Memory B cell (primary cell): ENCODE measurements around the gene SLFN12L.
"Not testable (repeated sequence)": the region's sequence is repeated elsewhere in the genome, so short reads cannot be mapped to it uniquely, and the experiment has no call there.

Experiments
- ATAC-seq: fragments of 150-1000 bp; cut with Tn5 transposase; 2 replicates; pipeline ENCODE4 v1.10.0; 2021; ENCODE audit warnings: low read depth, mild to moderate bottlenecking, moderate library complexity
- DNase-seq, 2 donors: peaks; one replicate each; pipeline ENCODE4 v3.0.0; 2022; ENCODE audit warnings: low spot score in 2 of 2
- H3K27ac Mint-ChIP-seq: one replicate; pipeline ENCODE4 v1.8.0; 2022; ENCODE audit warnings: mild to moderate bottlenecking, moderate library complexity, mixed read lengths
- H3K27me3 Mint-ChIP-seq: one replicate; pipeline ENCODE4 v1.8.0; 2022; ENCODE audit warnings: mixed read lengths
- H3K36me3 Mint-ChIP-seq: one replicate; pipeline ENCODE4 v1.8.0; 2022; ENCODE audit warnings: mild to moderate bottlenecking, mixed read lengths
- H3K4me1 Mint-ChIP-seq: one replicate; pipeline ENCODE4 v1.8.0; 2022; ENCODE audit warnings: mixed read lengths
- H3K4me3 Mint-ChIP-seq: one replicate; pipeline ENCODE4 v1.8.0; 2022; ENCODE audit warnings: mild to moderate bottlenecking, moderate library complexity, mixed read lengths
- H3K9me3 Mint-ChIP-seq: one replicate; pipeline ENCODE4 v1.8.0; 2022; ENCODE audit warnings: mixed read lengths

SLFN12L gene

DNA sequence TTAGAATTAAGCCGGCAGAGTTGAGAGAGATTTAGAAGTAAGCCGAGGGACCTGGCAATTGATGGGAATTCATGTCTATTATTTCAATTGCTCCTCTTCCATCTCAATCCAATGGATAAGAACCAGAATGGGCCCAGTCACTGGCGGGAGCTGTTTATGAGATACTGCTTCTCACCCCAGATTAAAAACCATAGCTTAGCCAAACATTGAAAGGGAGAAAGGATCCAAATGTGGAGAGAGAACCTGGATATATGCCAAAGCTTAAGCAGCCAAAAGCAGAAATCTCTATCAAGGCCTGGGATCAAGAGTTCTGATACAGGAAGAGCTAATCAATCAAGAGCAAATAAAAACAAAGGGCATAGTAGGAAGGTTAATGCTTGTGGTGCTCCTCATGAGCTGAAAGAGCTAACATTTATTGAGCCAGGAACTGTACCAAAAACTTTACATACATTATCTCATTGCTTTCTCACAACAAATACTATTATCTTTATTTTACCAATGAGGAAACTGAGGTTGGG, 2.8 kb downstream of the SLFN12L start:
- ATAC-seq: no peak
- no peak for DNase-seq
- Mint-ChIP-seq H3K9me3 (no peaks in the 10 kb centered on the region), H3K27me3 (no peaks in the 10 kb centered on the region), H3K4me1 (peaks cover 13% of the 10 kb centered on the region), H3K4me3 (no peak overlapping the region), H3K27ac (no peak overlapping the region), H3K36me3 (no peaks in the 10 kb centered on the region)

DNA sequence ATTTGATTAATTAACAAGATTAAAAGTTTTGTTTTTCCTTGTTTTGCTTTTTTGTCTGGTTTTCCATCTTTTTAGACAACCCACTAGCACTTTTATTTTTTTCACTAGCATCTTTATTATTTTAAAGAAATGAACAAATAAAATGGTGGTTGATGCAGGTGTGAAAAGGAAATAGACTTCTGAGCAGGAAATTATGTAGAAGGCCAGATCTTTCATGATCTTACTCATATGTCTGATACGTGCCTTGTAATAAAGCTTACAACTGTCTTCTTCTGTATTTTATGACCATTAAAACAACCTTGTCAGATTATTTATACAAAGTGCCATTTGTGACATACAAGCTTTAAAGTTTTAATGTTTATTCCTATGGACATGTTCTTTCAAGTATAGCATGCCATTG, 6.3 kb downstream of the SLFN12L start:
- no peaks in the 10 kb centered on the region for H3K27me3 Mint-ChIP-seq
- peaks cover 3% of the 10 kb centered on the region for H3K4me1 Mint-ChIP-seq
- H3K4me3 Mint-ChIP-seq: no peak overlapping the region
- H3K36me3 Mint-ChIP-seq: no peaks in the 10 kb centered on the region
- peak overlapping the region; percentile 53 for H3K27ac Mint-ChIP-seq
- DNase-seq (no peak), ATAC-seq (no peak)
- H3K9me3 Mint-ChIP-seq: no peaks in the 10 kb centered on the region

GRCh38 chr17:35529866-35530265, 7.6 kb downstream of the SLFN12L start:
- DNase-seq (no peak), ATAC-seq (no peak)
- H3K27ac Mint-ChIP-seq: no peak overlapping the region
- H3K4me3 Mint-ChIP-seq: no peak overlapping the region
- H3K27me3 Mint-ChIP-seq: peaks cover under 1% of the 10 kb centered on the region
- H3K4me1 Mint-ChIP-seq: peaks cover 3% of the 10 kb centered on the region
- H3K9me3 Mint-ChIP-seq: peaks cover under 1% of the 10 kb centered on the region
- H3K36me3 Mint-ChIP-seq: peaks cover under 1% of the 10 kb centered on the region

DNA sequence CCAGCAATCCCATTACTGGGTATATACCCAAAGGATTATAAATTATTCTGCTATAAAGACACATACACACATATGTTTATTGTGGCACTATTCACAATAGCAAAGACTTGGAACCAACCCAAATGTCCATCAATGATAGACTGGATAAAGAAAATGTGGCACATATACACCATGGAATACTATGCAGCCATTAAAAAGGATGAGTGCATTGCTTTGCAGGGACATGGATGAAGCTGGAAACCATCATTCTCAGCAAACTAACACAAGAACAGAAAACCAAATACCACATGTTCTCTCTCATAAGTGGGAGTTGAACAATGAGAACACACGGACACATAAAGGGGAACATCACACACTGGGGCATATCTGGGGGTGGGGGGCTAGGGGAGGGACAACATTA, 8.2 kb downstream of the SLFN12L start:
- not testable (repeated sequence) for H3K27ac Mint-ChIP-seq, H3K4me3 Mint-ChIP-seq, H3K9me3 Mint-ChIP-seq, ATAC-seq, H3K4me1 Mint-ChIP-seq, H3K27me3 Mint-ChIP-seq, DNase-seq, H3K36me3 Mint-ChIP-seq

- peaks cover 2% of the 10 kb centered on the region for H3K36me3 Mint-ChIP-seq
- peaks cover 5% of the 10 kb centered on the region for H3K27me3 Mint-ChIP-seq
- H3K4me3 Mint-ChIP-seq: no peak overlapping the region
- H3K4me1 Mint-ChIP-seq: no peaks in the 10 kb centered on the region
- ATAC-seq (no peak), DNase-seq (no peak)
- no peak overlapping the region for H3K27ac Mint-ChIP-seq
- peaks cover 1% of the 10 kb centered on the region for H3K9me3 Mint-ChIP-seq
Observed at GRCh38 chr17:35523296-35523695, 14.2 kb downstream of the SLFN12L start.

DNA sequence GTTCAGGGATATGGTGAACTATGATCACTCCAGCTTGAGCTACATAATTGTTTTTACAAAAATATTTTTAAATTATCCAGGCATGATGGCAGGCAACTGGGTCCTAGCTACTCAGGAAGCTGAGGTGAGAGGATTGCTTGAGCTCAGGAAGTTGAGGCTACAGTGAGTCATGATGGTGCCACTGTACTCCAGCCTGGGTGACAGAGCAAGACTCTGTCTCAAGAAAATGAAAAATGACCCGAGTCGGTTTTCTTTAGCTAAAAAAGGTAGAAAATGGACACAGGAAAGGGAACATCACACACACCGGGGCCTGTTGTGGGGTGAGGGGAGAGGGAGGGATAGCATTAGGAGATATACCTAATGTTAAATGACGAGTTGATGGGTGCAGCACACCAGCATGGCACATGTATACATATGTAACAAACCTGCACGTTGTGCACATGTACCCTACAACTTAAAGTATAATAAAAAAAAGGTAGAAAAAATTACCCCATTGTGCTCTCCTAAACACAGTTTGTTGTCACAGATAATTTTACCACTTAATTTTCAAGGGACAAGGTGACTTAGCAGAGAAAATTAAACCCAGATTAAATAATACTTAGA, 15.7 kb downstream of the SLFN12L start:
- ATAC-seq, H3K9me3 Mint-ChIP-seq, H3K4me3 Mint-ChIP-seq, H3K36me3 Mint-ChIP-seq, DNase-seq, H3K4me1 Mint-ChIP-seq, H3K27ac Mint-ChIP-seq: not testable (repeated sequence)
- H3K27me3 Mint-ChIP-seq: peaks cover 15% of the 10 kb centered on the region

DNA sequence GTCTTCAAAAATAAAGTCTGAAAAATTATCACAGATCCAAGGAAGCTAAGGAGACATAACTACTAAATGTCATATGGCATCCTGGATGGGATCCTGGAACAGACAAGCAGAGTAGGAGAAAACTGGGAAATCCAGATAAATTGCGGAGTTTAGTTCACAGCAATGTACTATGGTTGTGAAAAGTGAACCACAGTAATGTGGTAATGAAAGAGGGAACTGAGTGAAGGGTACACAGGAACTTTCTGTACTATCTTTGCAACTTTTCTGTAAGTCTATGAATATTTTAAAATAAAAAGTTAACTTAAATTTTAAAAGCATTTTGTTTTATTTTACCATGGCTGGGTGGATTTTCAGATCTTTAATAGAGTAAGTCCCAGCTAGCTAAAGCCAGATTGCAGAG, 16.3 kb downstream of the SLFN12L start:
- no peak for DNase-seq
- H3K27ac Mint-ChIP-seq: no peak overlapping the region
- peaks cover 15% of the 10 kb centered on the region for H3K27me3 Mint-ChIP-seq
- peaks cover 2% of the 10 kb centered on the region for H3K36me3 Mint-ChIP-seq
- H3K4me1 Mint-ChIP-seq: no peaks in the 10 kb centered on the region
- ATAC-seq: no peak
- peaks cover 1% of the 10 kb centered on the region for H3K9me3 Mint-ChIP-seq
- no peak overlapping the region for H3K4me3 Mint-ChIP-seq

DNA sequence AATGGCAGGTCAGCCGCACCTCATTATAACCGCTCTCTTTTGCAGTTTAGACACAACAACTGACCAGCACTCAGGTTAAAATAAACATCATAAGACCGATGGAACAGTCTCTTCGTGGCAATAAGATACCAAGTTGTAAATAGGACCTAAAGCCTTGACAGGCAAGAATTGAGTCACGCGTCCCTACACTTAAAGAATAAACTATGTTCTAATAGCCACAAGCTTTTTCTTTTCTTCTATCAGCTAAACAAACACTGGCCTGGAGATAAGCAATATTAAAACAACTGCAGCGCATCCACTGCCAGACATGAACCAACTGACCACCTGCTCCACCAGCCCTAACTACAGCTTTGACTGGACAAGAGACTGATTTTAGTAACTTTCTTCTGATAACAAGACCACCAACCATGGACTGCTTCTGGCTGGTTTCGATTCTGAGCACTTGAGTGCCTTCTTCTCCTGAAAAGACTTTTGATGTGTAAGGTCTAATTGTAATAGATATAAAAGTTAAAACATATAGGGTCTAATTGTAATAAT, 17.5 kb downstream of the SLFN12L start:
- ATAC-seq: no peak
- Mint-ChIP-seq H3K9me3 (peaks cover 1% of the 10 kb centered on the region), H3K27ac (no peak overlapping the region), H3K4me3 (no peak overlapping the region), H3K4me1 (no peaks in the 10 kb centered on the region), H3K36me3 (peaks cover 2% of the 10 kb centered on the region), H3K27me3 (peaks cover 15% of the 10 kb centered on the region)
- no peak for DNase-seq

GRCh38 chr17:35519439-35519838, 18.0 kb downstream of the SLFN12L start:
- ATAC-seq (no peak), DNase-seq (no peak)
- Mint-ChIP-seq H3K36me3 (no peaks in the 10 kb centered on the region), H3K4me1 (no peaks in the 10 kb centered on the region), H3K27me3 (peaks cover 14% of the 10 kb centered on the region), H3K27ac (no peak overlapping the region), H3K9me3 (no peaks in the 10 kb centered on the region), H3K4me3 (no peak overlapping the region)

- not testable (repeated sequence) for ATAC-seq, H3K4me3 Mint-ChIP-seq, H3K36me3 Mint-ChIP-seq, H3K9me3 Mint-ChIP-seq, H3K27ac Mint-ChIP-seq, H3K4me1 Mint-ChIP-seq, DNase-seq
- peaks cover 14% of the 10 kb centered on the region for H3K27me3 Mint-ChIP-seq
Observed at GRCh38 chr17:35518431-35518830, 19.0 kb downstream of the SLFN12L start.

DNA sequence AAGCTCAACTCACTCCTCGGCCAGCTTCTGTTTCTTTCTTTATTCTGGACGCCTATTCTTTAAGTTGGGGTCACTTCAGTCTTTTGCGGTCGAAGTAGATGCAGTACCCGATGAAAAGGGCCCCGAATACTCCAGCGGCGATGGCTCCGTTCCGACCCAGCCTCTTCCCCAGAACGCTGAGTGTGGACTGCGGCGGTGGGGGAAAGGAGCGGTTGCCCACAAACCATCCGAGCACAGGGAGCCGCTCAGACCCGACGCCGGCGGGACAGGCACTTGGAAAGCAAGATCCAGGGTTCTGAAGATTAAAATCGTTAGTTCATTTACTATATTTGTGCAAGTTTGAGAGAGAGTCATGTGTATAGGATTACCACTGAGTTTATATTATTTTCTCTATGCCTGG, 22.5 kb downstream of the SLFN12L start:
- no peak for ATAC-seq
- Mint-ChIP-seq H3K9me3 (no peaks in the 10 kb centered on the region), H3K27me3 (peaks cover 16% of the 10 kb centered on the region), H3K36me3 (no peaks in the 10 kb centered on the region), H3K27ac (no peak overlapping the region), H3K4me1 (no peaks in the 10 kb centered on the region), H3K4me3 (no peak overlapping the region)
- DNase-seq: no peak

- Mint-ChIP-seq H3K27me3 (peaks cover 16% of the 10 kb centered on the region), H3K36me3 (no peaks in the 10 kb centered on the region), H3K4me3 (no peak overlapping the region), H3K27ac (no peak overlapping the region), H3K4me1 (no peaks in the 10 kb centered on the region), H3K9me3 (no peaks in the 10 kb centered on the region)
- no peak for DNase-seq
- ATAC-seq: no peak
Observed at GRCh38 chr17:35514564-35514963, 22.9 kb downstream of the SLFN12L start.

DNA sequence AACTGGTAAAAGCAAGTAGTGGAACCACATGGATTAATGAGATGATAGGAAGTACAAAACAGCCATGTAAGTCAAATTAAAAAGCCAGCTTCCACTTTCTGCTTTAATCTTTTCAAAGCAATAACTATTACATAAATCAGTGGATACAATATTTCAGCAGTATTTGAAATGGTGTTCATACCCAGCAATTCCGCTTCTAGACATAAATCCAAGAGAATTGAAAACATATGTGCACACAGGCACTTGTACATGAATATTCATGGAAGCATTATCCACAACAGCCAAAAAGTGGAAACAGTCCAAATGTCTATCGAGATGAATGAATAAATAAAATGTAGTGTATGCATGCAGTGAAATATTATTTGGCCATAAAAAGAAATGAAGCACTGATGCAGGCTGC, 27.4 kb downstream of the SLFN12L start:
- Mint-ChIP-seq H3K27me3 (peaks cover 5% of the 10 kb centered on the region), H3K4me3 (no peak overlapping the region), H3K9me3 (peaks cover 6% of the 10 kb centered on the region), H3K36me3 (peaks cover 7% of the 10 kb centered on the region), H3K4me1 (peaks cover 2% of the 10 kb centered on the region), H3K27ac (no peak overlapping the region)
- DNase-seq: no peak
- no peak for ATAC-seq

DNA sequence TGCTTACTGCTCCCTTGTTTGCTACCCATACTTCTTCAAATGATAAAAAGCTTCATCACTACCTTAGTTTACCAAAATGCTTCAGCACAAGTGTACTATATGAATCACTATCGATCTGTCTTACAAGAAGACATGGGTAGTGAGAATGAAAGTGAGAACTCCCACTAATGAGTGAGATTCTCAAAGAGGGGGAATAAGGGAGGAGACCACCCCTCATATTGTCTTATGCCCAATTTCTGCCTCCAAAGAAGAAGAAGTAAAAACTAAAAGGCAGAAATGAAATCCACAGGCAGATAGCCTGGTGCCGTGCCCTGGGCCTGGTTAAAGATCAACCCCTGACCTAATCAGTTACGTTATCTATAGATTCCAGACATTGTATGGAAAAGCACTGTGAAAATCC, 29.8 kb downstream of the SLFN12L start:
- not testable (repeated sequence) for H3K36me3 Mint-ChIP-seq, H3K4me1 Mint-ChIP-seq, ATAC-seq, DNase-seq, H3K4me3 Mint-ChIP-seq, H3K27me3 Mint-ChIP-seq, H3K27ac Mint-ChIP-seq, H3K9me3 Mint-ChIP-seq

DNA sequence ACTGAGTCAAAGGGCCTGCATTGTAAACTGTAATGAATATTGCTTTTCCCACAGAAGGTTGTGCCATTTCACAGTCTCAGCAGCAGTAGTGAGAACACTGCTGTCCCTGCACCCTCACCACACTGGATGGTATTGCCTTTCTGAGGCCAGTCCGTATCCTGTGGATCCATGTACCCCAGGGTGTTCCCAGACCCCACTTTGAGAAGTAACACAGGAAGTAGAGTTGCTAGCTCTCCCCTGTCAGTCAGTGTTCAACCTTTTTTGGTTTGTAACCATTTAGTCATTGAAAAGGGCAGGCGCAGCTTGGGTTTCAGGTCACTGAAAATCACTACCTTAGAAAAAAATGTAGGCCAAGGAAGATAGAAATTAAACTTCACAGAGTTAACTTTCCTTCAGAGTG, 37.9 kb downstream of the SLFN12L start:
- H3K36me3 Mint-ChIP-seq: peaks cover 5% of the 10 kb centered on the region
- no peak for ATAC-seq

More for the DNA sequence above, 37.9 kb downstream of the SLFN12L start:
- Mint-ChIP-seq H3K4me1 (peaks cover 4% of the 10 kb centered on the region), H3K9me3 (peaks cover 4% of the 10 kb centered on the region), H3K27me3 (peaks cover 20% of the 10 kb centered on the region), H3K27ac (no peak overlapping the region), H3K4me3 (no peak overlapping the region)
- no peak for DNase-seq
